ENCODE results near the gene KDF1. TPM values are rescaled to one million over a fixed set of nuclear protein-coding genes. Genes with fewer than 3 reads are reported as not detected.

KDF1 gene
- total RNA-seq, 2 experiments from 2014 or later, result 0.18 to 0.27 TPM

- Mint-ChIP-seq H3K9me3 (no peaks in the 10 kb centered on the region), H3K27me3 (peaks cover 6% of the 10 kb centered on the region), H3K4me1 (ENCODE audit: low read depth) (peaks cover 5% of the 10 kb centered on the region), H3K27ac (no peak overlapping the region), H3K4me3 (no peak overlapping the region), H3K36me3 (ENCODE audit: low read depth) (no peaks in the 10 kb centered on the region)
- ChIA-PET POLR2A (interaction anchor here (0.7 kb wide), 1 partner anchor 358 kb away, joined by 3 read pairs; no protein-coding TSS in a partner anchor), CTCF (no interaction called here)
- TF ChIP-seq CTCF (IDR thresholded peaks at IDR 0.05), result no peak
- intact Hi-C loops (cut with micrococcal nuclease), result no loop called here
- DNase-seq (no peak), ATAC-seq (no peak)
Observed at GRCh38 chr1:27001570-27002360, 41.5 kb upstream of the KDF1 start.

GRCh38 chr1:27000817-27001460 lies 40.7 kb upstream of the KDF1 start:
- no peak for ATAC-seq
- intact Hi-C loops (cut with micrococcal nuclease), result no loop called here
- POLR2A ChIA-PET, result interaction anchor here (0.7 kb wide), 1 partner anchor 359 kb away, joined by 3 read pairs; no protein-coding TSS in a partner anchor
- no peak for DNase-seq
- CTCF ChIA-PET, result no interaction called here
- Mint-ChIP-seq H3K27me3 (peaks cover 12% of the 10 kb centered on the region), H3K9me3 (no peaks in the 10 kb centered on the region), H3K36me3 (ENCODE audit: low read depth) (no peaks in the 10 kb centered on the region), H3K4me3 (no peak overlapping the region), H3K27ac (no peak overlapping the region), H3K4me1 (ENCODE audit: low read depth) (peaks cover 5% of the 10 kb centered on the region)
- no peak for TF ChIP-seq CTCF (IDR thresholded peaks at IDR 0.05)

GRCh38 chr1:27000090-27000816 lies 40.0 kb upstream of the KDF1 start:
- Mint-ChIP-seq H3K4me3 (no peak overlapping the region), H3K9me3 (no peaks in the 10 kb centered on the region), H3K27ac (no peak overlapping the region), H3K36me3 (ENCODE audit: low read depth) (no peaks in the 10 kb centered on the region), H3K27me3 (peaks cover 19% of the 10 kb centered on the region), H3K4me1 (ENCODE audit: low read depth) (peaks cover 5% of the 10 kb centered on the region)
- ChIA-PET CTCF (no interaction called here), POLR2A (no interaction called here)
- intact Hi-C loops (cut with micrococcal nuclease), result no loop called here
- ATAC-seq (no peak), DNase-seq (no peak)
- TF ChIP-seq CTCF (IDR thresholded peaks at IDR 0.05), result no peak

- Mint-ChIP-seq H3K4me1 (ENCODE audit: low read depth) (peaks cover 6% of the 10 kb centered on the region), H3K9me3 (no peaks in the 10 kb centered on the region), H3K27ac (no peak overlapping the region), H3K27me3 (peaks cover 25% of the 10 kb centered on the region), H3K4me3 (no peak overlapping the region), H3K36me3 (ENCODE audit: low read depth) (no peaks in the 10 kb centered on the region)
- ATAC-seq (no peak), DNase-seq (no peak)
- no peak for TF ChIP-seq CTCF (IDR thresholded peaks at IDR 0.05)
- ChIA-PET POLR2A (no interaction called here), CTCF (interaction anchor here (1.1 to 8.1 kb wide), 2 partner anchors 13 to 46 kb away, joined by 3 to 72 read pairs; no protein-coding TSS in a partner anchor)
- intact Hi-C loops (cut with micrococcal nuclease), result no loop called here
Observed at GRCh38 chr1:26999440-26999987, 39.2 kb upstream of the KDF1 start.
